ENCODE measurements around the gene ZNF804B.

The ZNF804B gene

GRCh38 chr7:89094269-89094668 is 334.8 kb downstream of the ZNF804B start:
- DNase-seq: no peak
- Histone ChIP-seq H2AFZ (ENCODE audit: low read depth, low read length) (no peak overlapping the region), H3K79me2 (ENCODE audit: insufficient read depth, low read length) (no peaks in the 10 kb centered on the region), H3K4me3 (ENCODE audit: low read depth in 1 of 2, low read length in 2 of 2) (no peak overlapping the region), H4K20me1 (ENCODE audit: insufficient read depth, low read length) (no peaks in the 10 kb centered on the region), H3K9ac (ENCODE audit: low read depth, low read length) (no peak overlapping the region), H3K27ac (ENCODE audit: low read length) (no peak overlapping the region), H3K27me3 (ENCODE audit: insufficient read depth, low read length, poor library complexity) (no peaks in the 10 kb centered on the region), H3K4me2 (ENCODE audit: insufficient read depth, low read length) (no peak overlapping the region), H3K36me3 (ENCODE audit: insufficient read depth, low read length) (no peaks in the 10 kb centered on the region), H3K4me1 (ENCODE audit: insufficient read depth, low read length) (no peaks in the 10 kb centered on the region), H3K9me3 (ENCODE audit: insufficient read depth, low read length, severe bottlenecking) (no peaks in the 10 kb centered on the region)
- TF ChIP-seq EZH2 (IDR thresholded peaks at IDR 0.05; ENCODE audit: borderline replicate concordance, low read depth, low read length, severe bottlenecking) (no peak), CTCF (IDR thresholded peaks at IDR 0.05; ENCODE audit: borderline replicate concordance, extremely low read depth, low read length, poor library complexity, severe bottlenecking) (no peak)
- no peak for ATAC-seq (ENCODE audit: insufficient read depth, low read depth)

- Histone ChIP-seq H2AFZ (ENCODE audit: low read depth, low read length) (no peak overlapping the region), H3K4me3 (ENCODE audit: low read depth in 1 of 2, low read length in 2 of 2) (no peak overlapping the region)
- no peak for ATAC-seq (ENCODE audit: insufficient read depth, low read depth)
Measured at GRCh38 chr7:89103564-89103963, 344.1 kb downstream of the ZNF804B start.

GRCh38 chr7:89104748-89105685 is 345.5 kb downstream of the ZNF804B start:
- Histone ChIP-seq H3K79me2 (ENCODE audit: insufficient read depth, low read length) (no peaks in the 10 kb centered on the region), H3K9me3 (ENCODE audit: insufficient read depth, low read length, severe bottlenecking) (no peaks in the 10 kb centered on the region), H3K4me2 (ENCODE audit: insufficient read depth, low read length) (no peak overlapping the region), H3K36me3 (ENCODE audit: insufficient read depth, low read length) (no peaks in the 10 kb centered on the region), H4K20me1 (ENCODE audit: insufficient read depth, low read length) (no peaks in the 10 kb centered on the region), H2AFZ (ENCODE audit: low read depth, low read length) (no peak overlapping the region), H3K4me3 (ENCODE audit: low read depth in 1 of 2, low read length in 2 of 2) (no peak overlapping the region), H3K4me1 (ENCODE audit: insufficient read depth, low read length) (peaks cover 8% of the 10 kb centered on the region), H3K27ac (ENCODE audit: low read length) (no peak overlapping the region), H3K27me3 (ENCODE audit: insufficient read depth, low read length, poor library complexity) (no peaks in the 10 kb centered on the region), H3K9ac (ENCODE audit: low read depth, low read length) (no peak overlapping the region)
- no peak for ATAC-seq (ENCODE audit: insufficient read depth, low read depth)
- DNase-seq: no peak
- no peak for TF ChIP-seq CTCF (IDR thresholded peaks at IDR 0.05; ENCODE audit: borderline replicate concordance, extremely low read depth, low read length, poor library complexity, severe bottlenecking)
- no peak for TF ChIP-seq EZH2 (IDR thresholded peaks at IDR 0.05; ENCODE audit: borderline replicate concordance, low read depth, low read length, severe bottlenecking)

More at GRCh38 chr7:89103564-89103963, 344.1 kb downstream of the ZNF804B start:
- DNase-seq: no peak
- Histone ChIP-seq H3K4me1 (ENCODE audit: insufficient read depth, low read length) (peaks cover 8% of the 10 kb centered on the region), H3K27me3 (ENCODE audit: insufficient read depth, low read length, poor library complexity) (no peaks in the 10 kb centered on the region), H3K36me3 (ENCODE audit: insufficient read depth, low read length) (no peaks in the 10 kb centered on the region), H4K20me1 (ENCODE audit: insufficient read depth, low read length) (no peaks in the 10 kb centered on the region), H3K79me2 (ENCODE audit: insufficient read depth, low read length) (no peaks in the 10 kb centered on the region), H3K4me2 (ENCODE audit: insufficient read depth, low read length) (no peak overlapping the region), H3K9ac (ENCODE audit: low read depth, low read length) (no peak overlapping the region), H3K27ac (ENCODE audit: low read length) (no peak overlapping the region), H3K9me3 (ENCODE audit: insufficient read depth, low read length, severe bottlenecking) (no peaks in the 10 kb centered on the region)
- TF ChIP-seq EZH2 (IDR thresholded peaks at IDR 0.05; ENCODE audit: borderline replicate concordance, low read depth, low read length, severe bottlenecking): no peak
- no peak for TF ChIP-seq CTCF (IDR thresholded peaks at IDR 0.05; ENCODE audit: borderline replicate concordance, extremely low read depth, low read length, poor library complexity, severe bottlenecking)

Data from DND-41 (cell line).